GM12892 (cell line): ENCODE results near the gene EEF1A2. TPM values are rescaled to one million over a fixed set of nuclear protein-coding genes. Genes with fewer than 3 reads are reported as not detected.

Experiments
- DNase-seq: peaks from one replicate; pipeline ENCODE4 v3.0.0; 2011; ENCODE audit not compliant: insufficient read length
- FAIRE-seq: peaks from 2 replicates; lab custom pipeline; 2011; peaks lifted over from hg19 to GRCh38; lab: Jason Lieb, UNC
- POLR2A ChIP-seq: IDR thresholded peaks from 2 replicates; pipeline ENCODE4 v1.6.1; 2011; ENCODE audit warnings: low read depth, low read length, control low read depth
- POLR2AphosphoS5 ChIP-seq: IDR thresholded peaks from 2 replicates; pipeline ENCODE4 v1.6.1; 2011; ENCODE audit warnings: low read depth, low read length, control low read depth
- TAF1 ChIP-seq: IDR thresholded peaks from 2 replicates; pipeline ENCODE4 v1.6.1; 2011; ENCODE audit warnings: low read depth, mild to moderate bottlenecking, control low read depth, low read length, borderline replicate concordance
- polyA plus RNA-seq: library from polyadenylated mRNA; unstranded; fragments of >200 nt; gene quantifications from one replicate; pipeline ENCODE4 v1.2.1, GENCODE V29; 2012; ENCODE audit warnings: missing spikeins, inconsistent platforms; ENCODE audit not compliant: missing spikeins

Gene EEF1A2
- polyA plus RNA-seq, result 1.2 TPM

DNA sequence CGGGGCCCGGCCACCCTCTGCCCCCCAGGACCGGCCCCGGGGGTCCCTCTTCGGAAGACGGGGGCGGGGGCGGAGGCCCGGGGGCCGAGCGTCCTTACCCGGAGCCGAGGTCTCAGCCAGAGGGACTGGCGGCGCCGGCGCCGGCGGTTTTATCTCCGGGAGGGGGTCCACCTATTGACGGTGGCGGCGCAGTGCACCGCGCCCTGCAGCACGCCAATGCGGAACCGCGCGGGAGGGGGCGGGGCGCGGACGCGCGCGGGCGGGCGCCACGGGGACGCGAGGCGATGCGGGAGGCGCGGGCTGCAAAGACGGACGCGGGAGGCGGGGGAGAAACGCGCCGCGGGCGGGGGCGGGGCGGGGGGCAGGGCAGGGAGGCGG is at the start of gene EEF1A2:
TSS of gene EEF1A2 (minus strand) at position 124 of the 378 bp plus-strand sequence. CDS start 1,320 bp downstream, outside the sequence.
- TF ChIP-seq TAF1, result no peak
- TF ChIP-seq POLR2A, result no peak
- TF ChIP-seq POLR2AphosphoS5, result no peak
- no peak for DNase-seq
- FAIRE-seq, result no peak

DNA sequence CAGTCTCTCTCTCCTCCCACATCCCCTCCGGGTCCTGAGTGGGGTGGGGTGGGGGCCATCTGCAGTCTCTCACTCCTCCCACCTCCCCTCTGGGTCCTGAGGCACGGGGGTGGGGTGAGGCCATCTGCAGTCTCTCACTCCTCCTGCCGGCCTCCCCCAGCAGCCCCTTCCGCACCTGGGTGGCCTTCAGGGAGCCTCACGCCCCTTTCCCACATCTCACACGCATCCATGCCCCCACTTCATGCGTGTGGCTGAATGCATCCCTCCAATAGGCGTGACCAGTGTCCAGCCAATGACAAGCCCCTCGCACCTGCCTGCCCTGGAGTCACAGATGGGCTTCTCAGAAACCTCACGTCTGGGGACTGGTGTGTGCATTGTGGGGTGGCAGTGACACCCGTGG is 49.7 kb upstream of the EEF1A2 start:
- DNase-seq (no peak), FAIRE-seq (no peak)
- TF ChIP-seq POLR2AphosphoS5, result no peak

DNA sequence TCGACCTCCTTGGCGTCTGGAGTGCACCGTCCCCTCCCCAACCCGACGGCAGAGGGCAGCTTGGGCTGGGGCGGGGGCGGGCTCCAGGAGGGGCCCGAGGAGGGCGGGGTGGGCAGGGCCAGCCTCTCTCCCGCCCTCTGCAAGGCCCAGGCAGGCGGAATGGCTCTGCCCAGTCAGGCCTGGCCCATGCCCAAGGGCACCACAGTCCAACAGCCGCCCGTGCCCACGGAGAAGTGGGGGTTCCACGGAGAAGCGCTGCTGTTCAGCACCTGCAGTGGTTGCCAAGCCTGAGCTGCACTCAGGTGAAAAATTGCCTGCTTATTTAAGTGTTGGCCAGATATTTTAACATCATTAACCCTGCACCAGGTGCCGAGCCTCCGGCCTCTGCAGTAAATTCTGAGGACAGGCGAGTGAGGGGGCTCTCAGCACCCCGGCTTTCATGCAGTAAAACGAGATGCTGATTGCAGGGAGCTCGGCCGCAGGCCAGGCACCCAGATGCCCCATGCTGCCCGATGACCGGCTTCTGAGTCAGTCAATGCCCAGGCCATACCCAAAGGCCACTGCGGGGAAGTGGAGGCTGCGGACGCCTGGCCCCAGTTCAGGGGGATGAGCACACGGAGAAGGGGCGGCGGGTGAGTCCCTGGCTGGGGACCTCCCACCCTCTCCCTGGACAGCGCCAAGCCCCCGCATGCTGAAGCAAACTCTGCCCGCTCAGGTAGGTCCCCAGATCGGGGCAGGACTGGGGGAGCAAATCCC is 49.0 kb upstream of the EEF1A2 start, which contains the start of gene SRMS:
TSS of gene SRMS (minus strand) at position 25 of the 756 bp plus-strand sequence. CDS start 286 bp downstream, outside the sequence.
- DNase-seq (no peak), FAIRE-seq (no peak)
- TF ChIP-seq POLR2A, result no peak
- TF ChIP-seq POLR2AphosphoS5, result no peak
- no peak for TF ChIP-seq TAF1

DNA sequence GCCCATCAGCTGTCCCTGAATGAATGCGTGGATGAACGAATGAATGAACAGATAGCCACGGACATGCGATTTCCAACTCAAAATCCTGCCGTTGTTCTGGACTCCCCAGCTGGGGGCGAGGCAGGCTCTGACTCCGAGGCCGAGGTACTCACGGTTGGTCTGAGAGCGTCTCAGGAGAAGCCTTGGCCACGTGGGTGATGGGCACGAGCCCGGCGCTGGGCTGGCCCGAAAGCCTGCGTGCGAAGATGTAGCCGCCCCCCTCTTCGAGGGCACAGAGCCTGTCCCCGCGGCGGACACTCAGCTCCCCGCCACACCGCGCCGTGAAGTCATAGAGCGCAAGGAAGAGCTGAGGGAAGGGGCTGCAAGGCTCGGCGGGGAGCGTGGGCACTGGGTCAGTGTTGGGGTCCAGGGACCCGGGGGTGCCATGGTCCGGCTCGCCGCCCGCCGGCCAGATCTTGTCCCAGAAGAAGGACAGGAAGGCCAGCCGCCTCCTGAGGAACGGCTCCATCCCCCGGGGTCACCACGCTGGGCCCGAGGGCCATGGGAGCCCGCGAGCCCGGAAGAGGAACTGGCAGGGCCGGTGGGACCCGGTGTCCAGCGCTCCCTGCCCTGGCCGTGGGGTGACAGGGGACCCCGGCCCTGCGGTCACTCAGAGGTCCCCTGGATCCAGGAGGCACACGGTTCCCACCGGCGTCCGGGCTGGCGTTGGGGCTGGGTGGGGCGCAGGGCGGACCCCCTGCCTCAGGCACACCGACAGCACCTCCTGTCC is 48.3 kb upstream of the EEF1A2 start:
- DNase-seq (no peak), FAIRE-seq (no peak)
- no peak for TF ChIP-seq TAF1
- TF ChIP-seq POLR2AphosphoS5, result no peak
- no peak for TF ChIP-seq POLR2A

DNA sequence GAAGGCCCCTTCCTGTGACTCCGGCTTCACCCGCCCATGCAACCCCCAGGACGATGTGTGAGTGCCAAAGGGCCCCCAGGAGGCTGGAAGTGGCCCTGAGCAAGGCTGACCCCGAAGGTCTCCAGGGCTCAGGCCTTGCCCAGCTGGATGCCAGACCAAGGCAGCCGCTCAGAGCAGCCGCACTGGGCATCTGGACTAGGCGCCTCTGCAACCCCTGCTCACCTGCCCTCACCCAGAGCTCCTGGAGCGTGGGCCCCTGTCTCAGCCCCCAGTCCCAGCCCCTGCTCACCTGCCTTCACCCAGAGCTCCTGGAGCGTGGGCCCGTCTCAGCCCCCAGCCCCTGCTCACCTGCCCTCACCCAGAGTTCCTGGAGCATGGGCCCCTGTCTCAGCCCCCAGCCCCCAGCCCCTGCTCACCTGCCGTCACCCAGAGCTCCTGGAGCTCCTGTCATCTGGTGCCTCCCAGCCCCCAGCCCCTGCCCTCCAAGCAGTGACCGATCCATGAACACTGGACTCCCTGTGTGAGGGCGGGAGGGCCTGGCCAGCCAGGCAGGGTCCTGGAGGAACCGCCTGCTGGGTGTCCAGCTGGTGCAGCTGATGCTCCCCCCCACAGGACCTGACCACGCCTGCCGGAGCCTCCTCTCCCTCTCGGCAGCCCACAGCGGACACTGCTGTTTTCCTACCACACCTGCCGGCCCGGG is 47.5 kb upstream of the EEF1A2 start:
- no peak for TF ChIP-seq TAF1
- no peak for TF ChIP-seq POLR2A
- no peak for FAIRE-seq
- no peak for DNase-seq

DNA sequence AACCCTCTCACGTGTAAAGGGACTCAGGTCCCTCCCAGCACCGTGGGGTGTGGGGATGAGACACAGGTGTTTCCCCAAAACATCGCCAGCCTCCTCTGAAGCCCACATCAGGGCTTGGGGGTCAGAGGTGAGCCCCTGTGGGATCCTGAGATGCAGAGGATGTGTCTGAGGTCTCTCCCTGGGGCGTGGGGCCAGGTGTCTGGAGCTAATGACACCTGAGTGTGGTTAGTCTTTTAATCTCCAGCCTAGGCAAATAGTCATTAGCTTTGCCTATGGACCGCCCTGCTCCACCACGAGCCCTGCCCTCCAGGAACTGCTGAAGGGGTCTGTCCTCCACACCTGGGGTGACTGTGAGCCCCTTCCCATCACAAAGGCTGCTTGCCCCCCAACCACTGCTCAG is 46.9 kb upstream of the EEF1A2 start:
- TF ChIP-seq TAF1 (no peak), POLR2AphosphoS5 (no peak)
- DNase-seq (no peak), FAIRE-seq (no peak)

DNA sequence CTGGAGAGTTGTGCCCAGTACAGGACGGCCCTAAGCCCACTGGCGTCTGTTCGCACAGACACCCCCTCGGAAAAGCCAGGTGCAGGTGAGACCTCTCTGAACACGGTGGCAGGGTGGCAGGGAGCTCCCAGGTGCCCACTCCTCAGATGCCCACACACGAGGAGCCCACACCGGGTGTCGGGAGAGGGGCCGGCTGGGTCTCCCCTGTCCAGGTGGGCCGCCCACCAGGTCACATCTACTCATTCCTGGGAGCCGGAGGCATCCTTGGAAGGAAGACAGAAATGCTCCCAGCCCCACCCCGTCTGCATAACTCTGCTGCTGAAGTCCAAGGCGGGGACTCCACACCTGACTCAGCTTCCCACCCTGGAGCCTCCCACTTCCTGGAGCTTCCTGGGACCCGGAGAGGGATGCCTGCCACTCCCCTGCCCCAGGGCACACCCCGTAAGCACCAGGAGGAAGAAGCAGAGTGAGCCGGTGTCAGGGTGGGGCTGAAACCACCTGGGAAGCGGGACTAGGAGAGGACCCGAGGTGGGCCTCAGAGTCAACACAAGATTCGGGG is 46.2 kb upstream of the EEF1A2 start:
- no peak for FAIRE-seq
- TF ChIP-seq POLR2AphosphoS5 (no peak), TAF1 (no peak), POLR2A (no peak)
- no peak for DNase-seq

DNA sequence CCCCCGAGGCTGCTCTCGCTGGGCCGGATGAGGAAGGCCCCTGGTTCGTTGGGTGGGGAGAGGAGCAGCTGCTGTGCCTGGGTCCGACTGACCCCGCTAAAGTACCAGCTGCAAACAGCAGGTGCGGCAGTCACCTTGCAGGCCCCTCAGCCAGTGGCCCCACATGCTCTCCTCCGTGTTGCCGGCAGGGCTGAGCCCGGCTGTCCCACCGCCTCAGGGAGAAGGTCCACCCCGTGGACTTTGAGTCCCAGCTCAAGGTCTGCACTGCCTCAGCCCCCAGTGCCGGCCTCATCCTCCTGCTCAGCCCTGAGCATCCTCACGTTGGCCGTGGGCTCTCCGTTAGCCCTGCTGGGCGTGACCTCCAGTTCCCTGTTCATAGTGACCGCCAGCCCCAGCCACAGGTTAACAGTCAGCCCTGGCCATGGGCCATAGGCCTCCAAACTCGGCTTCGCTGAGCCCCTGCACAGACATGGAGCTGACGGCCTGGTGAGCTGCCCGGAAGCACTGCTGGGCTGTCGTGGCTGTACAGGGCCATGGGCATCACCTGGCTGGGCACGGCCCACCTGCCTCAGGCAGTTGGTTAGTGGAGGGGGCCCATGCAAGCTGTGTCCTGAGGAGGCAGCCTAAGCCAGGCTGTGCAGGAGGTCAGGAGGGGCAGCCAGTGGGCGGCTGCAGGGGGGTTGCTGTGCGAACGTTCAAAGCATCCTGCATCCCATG is 45.5 kb upstream of the EEF1A2 start:
- TF ChIP-seq TAF1 (no peak), POLR2A (no peak), POLR2AphosphoS5 (no peak)
- DNase-seq (no peak), FAIRE-seq (no peak)

DNA sequence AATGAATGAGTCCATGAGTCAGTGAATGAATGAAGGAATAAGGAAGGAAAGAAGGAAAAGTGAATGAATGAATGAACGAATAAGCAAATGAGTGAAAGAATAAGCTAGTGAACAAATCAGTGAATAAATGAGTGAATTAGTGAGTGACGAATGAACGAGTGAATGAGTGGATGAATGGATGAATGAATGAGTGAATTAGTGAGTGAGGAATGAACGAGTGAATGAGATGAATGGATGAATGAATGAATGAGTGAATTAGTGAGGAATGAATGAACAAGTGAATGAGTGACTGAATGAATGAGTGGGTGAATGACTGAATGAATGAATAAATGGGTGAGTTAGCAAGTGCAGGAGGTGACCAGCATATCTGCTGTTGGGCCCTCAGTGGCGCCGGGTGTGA is 44.9 kb upstream of the EEF1A2 start:
- no peak for TF ChIP-seq TAF1
- TF ChIP-seq POLR2A, result no peak
- TF ChIP-seq POLR2AphosphoS5, result no peak

DNA sequence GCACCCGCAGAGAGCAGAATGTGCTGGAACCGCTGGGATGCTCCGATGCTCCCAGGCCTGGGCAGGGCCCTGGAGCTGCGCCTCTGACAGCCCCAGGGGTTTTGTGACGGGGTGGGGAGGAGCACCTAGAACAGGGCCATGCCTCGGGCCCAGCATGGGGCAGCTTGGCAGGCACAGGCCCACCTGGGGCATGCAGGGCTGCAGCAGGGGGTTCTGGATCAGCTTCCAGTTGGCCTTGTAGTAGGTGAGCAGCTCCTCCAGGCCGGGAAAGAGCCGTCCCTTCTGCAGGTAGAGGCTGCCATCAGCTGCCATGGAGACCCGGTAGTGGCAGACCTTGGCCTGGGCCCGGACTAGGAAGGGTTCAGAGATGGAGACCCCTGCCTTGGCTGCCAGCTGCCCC is 44.2 kb upstream of the EEF1A2 start:
- DNase-seq, result no peak
- no peak for TF ChIP-seq TAF1
- no peak for TF ChIP-seq POLR2A
- no peak for TF ChIP-seq POLR2AphosphoS5
- no peak for FAIRE-seq

More for the DNA sequence above, 44.9 kb upstream of the EEF1A2 start:
- FAIRE-seq (no peak), DNase-seq (no peak)

DNA sequence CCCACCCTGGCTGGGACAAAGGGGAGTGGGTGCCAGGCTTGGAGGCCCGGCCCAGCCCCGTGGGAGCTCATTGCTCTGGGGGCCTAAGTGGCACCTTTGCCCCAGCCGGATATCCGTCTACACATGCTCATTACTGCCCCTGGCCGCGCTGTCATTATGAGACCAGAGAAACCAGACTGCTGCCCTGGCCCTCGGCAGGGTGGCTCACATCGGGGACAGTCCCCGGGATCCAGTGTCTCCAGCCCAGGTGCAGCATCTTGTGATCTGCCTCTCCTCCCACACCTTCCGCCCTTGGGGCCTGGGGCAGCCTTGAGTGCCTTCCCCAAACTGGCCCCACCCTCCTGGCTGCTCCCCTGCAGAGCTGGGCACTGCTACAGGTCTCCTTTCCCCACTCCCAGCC is 43.8 kb upstream of the EEF1A2 start:
- peak; percentile 92 for FAIRE-seq
- TF ChIP-seq POLR2A (no peak), TAF1 (no peak), POLR2AphosphoS5 (no peak)
- DNase-seq, result peak; percentile 94
